GM23338 (cell line): ENCODE data around the gene PLXND1.

Experiments used
- EZH2 ChIP-seq: fragments of 200-600 bp; sonication (generic); IDR thresholded peaks from one replicate; pipeline ENCODE4 v1.8.0; 2017; ENCODE audit warnings: antibody characterized with exemption, mild to moderate bottlenecking, low read depth; ENCODE audit not compliant: unreplicated experiment
- JUNB ChIP-seq: IDR thresholded peaks from one replicate; pipeline ENCODE4 v1.6.1; 2016; ENCODE audit warnings: antibody characterized with exemption; ENCODE audit not compliant: unreplicated experiment
- TF ChIP-seq, protein P1 (sequence below), 2 experiments: fragments of 200-600 bp in 1 of 2; sonication (generic) in 1 of 2; conservative IDR thresholded peaks; 2 replicates each; pipeline versions ENCODE4 v1.5.1 to v1.6.1; 2016 to 2017; ENCODE audit warnings: antibody characterized with exemption in 2 of 2, low read depth in 2 of 2, mild to moderate bottlenecking in 2 of 2, moderate library complexity in 1 of 2

DNA sequence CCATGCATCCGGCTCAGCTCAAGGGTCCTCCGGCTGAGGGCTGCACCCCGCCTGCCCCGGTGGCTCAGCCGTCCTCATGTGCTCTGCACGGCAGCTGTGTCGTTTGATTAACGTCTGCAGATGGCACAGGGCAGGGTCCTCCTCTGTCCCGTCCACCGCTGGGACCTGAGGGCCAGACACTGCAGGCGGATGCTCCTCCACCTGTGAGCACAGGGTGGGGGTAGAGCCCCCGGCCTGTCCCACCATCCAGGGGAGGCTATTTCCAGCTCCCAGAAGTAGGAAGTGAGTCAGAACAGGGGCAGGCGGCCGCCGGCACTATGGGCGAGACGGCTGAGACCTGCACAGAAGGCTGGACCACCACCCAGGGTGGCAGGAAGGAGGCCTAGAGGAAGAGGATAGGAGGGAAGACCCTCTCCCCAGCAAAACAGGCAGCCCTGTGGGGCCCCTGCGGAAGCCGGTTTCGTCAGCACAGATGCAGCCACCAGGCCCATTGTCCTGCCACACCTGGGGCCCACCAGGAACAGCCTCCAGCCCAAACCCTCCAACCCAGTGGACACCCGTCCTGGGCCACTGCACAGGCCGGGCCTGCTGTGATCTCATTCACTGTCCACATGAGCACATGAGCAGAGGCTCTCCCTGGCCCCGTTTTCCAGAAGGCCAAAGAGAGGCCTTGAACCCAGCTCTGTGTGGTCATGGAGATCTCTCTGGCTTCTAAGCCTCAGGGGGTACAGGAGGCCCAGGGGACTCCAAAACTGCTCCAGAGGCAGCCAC is 12.6 kb upstream of the PLXND1 start:
- TF ChIP-seq, protein P1, sequence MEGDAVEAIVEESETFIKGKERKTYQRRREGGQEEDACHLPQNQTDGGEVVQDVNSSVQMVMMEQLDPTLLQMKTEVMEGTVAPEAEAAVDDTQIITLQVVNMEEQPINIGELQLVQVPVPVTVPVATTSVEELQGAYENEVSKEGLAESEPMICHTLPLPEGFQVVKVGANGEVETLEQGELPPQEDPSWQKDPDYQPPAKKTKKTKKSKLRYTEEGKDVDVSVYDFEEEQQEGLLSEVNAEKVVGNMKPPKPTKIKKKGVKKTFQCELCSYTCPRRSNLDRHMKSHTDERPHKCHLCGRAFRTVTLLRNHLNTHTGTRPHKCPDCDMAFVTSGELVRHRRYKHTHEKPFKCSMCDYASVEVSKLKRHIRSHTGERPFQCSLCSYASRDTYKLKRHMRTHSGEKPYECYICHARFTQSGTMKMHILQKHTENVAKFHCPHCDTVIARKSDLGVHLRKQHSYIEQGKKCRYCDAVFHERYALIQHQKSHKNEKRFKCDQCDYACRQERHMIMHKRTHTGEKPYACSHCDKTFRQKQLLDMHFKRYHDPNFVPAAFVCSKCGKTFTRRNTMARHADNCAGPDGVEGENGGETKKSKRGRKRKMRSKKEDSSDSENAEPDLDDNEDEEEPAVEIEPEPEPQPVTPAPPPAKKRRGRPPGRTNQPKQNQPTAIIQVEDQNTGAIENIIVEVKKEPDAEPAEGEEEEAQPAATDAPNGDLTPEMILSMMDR (conservative IDR thresholded peaks at IDR 0.05; ENCODE audit: low read depth in 2 of 2) = no peak
- TF ChIP-seq EZH2 (no peak), JUNB (no peak)
